NCI-H774 (cell line): ENCODE measurements around the gene RNF17.
A peak's percentile ranks its signal among the peaks of the same experiment; 100 is the strongest.
"Not testable (repeated sequence)": the region's sequence is repeated elsewhere in the genome, so short reads cannot be mapped to it uniquely, and the experiment has no call there.

Experiments used
- DNase-seq: peaks from one replicate; lab custom pipeline; 2025; lab: John Stamatoyannopoulos, UW

RNF17 gene, protein sequence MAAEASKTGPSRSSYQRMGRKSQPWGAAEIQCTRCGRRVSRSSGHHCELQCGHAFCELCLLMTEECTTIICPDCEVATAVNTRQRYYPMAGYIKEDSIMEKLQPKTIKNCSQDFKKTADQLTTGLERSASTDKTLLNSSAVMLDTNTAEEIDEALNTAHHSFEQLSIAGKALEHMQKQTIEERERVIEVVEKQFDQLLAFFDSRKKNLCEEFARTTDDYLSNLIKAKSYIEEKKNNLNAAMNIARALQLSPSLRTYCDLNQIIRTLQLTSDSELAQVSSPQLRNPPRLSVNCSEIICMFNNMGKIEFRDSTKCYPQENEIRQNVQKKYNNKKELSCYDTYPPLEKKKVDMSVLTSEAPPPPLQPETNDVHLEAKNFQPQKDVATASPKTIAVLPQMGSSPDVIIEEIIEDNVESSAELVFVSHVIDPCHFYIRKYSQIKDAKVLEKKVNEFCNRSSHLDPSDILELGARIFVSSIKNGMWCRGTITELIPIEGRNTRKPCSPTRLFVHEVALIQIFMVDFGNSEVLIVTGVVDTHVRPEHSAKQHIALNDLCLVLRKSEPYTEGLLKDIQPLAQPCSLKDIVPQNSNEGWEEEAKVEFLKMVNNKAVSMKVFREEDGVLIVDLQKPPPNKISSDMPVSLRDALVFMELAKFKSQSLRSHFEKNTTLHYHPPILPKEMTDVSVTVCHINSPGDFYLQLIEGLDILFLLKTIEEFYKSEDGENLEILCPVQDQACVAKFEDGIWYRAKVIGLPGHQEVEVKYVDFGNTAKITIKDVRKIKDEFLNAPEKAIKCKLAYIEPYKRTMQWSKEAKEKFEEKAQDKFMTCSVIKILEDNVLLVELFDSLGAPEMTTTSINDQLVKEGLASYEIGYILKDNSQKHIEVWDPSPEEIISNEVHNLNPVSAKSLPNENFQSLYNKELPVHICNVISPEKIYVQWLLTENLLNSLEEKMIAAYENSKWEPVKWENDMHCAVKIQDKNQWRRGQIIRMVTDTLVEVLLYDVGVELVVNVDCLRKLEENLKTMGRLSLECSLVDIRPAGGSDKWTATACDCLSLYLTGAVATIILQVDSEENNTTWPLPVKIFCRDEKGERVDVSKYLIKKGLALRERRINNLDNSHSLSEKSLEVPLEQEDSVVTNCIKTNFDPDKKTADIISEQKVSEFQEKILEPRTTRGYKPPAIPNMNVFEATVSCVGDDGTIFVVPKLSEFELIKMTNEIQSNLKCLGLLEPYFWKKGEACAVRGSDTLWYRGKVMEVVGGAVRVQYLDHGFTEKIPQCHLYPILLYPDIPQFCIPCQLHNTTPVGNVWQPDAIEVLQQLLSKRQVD (N-terminal part only)

DNA sequence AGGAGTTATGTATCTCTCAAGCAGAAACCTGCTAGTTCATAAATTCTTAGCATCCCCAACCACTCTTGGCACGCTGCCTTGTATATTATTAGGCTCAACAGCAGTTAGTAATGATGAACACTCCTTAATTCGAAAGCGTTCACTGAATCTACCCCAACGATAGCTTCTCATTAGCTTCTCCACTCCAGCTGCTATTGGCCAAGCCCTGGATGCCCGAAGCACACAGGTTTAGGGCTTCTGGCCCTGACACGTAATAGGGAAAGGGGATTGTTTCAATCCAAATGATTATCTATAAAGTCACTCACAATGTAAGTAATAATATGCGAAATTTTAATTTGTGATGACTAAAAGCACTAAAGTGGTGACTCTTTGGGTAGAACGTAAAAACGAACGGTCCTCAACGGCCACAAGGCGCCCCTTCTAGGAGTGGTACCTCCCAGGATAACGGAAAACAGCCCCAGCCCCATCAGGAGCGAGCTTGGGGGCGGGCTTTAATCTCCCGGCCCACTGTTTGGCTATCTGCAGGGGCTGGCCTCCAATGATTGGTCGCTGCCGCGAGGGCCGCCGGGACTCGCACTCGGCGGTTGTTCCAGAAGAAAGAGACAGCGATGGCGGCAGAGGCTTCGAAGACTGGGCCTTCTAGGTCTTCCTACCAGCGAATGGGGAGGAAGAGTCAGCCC lies at the start of gene RNF17:
Gene RNF17 (plus strand): TSS at position 574 of the 680 bp plus-strand sequence. CDS start 35 bp downstream, at position 609.
- no peak for DNase-seq

DNA sequence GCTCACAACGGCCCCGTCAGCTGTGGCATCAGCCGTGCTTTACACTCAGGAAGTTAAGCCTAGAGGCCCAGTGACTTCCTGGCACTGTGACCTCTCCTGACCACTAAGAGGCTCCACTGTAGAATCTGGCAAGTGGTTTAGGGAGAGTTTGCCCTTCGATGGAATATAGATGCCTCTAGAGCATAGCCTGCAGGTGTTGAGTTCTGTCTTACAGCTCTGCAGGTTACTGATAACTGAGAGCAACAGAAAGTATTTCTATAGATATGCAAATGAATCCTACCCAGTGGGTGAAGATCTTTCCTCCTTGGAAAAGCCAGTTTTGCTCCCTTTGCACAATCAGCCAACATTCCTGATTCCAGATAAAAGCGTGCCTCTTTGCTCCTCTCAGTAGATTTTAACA lies 48.0 kb upstream of the RNF17 start:
- no peak for DNase-seq

DNA sequence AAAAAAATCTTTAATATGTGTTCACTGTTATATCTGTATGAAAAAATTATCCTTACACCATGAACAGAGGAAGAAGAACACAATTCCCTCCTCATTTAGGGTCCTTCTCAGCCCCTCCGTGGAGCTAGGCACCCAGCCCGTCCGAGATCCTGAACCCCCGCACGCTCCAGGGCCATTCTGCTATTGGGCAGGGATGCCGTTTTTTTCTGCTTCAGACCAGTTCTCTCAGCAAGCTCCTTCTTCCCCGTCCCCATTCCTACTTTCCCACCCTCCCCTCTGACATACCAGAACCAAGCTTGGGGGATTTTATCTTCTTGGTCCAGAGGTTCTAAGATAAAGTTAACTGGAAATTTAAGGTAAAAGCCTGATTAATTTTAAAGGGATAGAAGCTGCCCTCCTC lies 47.5 kb upstream of the RNF17 start:
- DNase-seq: no peak

DNA sequence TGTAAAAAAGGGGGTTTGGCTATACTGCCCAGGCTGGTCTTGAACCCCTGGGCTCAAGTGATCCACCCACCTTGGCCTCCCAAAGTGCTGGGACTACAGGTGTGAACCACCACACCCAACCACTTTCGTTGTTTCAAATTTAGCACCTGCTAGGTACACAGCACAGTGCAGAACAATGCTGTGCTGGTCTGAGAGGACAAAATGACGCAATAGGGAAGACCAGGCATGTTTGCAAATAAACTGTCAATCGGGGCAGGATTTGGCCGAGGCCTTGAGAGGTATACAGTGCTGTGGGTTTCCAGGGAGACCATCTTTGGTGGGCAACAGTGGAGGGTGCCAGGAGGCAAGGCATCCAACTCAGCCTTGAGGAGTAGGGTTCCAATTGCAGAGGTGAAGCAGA lies 46.8 kb upstream of the RNF17 start:
- no peak for DNase-seq

DNA sequence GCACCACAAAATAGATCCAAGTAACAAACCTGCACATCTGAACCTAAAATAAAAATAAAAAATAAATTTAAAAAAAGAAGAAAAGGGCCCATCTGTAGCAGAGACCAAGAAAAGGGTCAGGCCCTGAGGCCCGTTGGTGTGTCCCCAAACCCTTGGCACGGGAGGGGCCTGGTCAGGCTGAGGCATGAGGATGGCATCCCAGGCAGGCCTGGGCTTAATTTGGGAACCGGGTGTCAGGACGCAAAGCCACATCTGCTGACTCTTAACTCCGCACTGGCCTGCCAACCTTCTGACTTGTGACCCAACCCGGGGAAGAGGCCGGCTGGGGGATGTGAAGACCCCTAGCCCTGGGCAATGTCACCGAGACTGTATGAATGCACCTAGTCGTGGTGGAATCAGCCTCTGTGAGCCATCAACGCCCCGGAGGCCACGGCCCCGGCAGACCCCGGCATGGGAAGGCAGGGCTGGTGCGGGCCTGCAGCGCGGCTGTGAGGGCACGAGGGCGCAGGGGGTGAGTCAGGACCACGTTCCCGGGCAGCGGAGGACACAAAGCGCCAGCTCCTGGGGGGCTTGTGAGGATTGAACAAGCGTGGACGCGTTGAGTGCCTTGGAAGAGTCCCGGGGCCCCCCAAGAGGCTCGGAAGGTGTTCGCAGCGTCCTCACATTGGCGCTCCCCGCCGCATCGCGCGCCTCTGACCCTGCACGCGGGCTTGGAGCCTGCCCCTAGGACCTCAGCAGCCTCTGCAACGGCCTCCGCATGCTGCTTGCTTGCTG lies 45.6 kb upstream of the RNF17 start:
- DNase-seq: no peak

DNA sequence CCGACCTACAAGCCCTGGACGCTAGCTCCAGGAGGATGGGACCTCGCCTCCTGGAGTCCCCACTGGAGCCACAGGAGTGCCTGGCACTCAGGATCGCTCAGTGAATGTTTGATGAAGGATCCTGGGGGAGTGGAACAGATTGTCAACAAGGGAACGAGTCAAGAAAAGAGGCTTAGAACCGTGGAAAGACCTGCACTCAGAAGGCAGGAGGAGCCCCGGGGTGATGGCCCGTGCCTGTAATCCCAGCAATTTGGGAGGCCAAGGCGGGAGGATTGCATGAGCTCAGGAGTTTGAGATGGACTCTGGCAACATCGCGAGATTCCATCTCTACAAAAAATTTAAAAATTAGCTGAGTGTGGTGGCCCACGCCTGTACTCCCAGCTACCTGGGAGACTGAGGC lies 44.8 kb upstream of the RNF17 start:
- DNase-seq: no peak

DNA sequence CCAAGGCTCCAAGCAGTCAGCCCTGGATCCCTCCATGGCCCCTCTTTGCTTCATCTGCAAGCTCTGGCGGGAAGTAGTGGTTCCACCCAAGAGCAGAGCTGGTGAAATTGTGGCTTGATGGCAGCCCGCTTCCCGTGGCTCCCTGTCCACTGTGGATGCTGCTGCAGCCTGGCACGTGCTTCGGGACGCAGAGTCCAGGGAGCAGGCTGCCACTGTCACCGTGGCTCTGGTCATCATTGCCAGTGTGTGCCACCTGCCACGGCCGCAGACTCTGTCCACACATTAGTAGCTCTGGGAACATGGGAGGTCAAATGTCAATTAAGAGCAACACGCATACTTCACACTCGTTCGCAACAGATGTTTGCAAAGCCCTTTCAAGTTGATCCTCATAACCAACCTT lies 40.8 kb upstream of the RNF17 start:
- DNase-seq: no peak

DNA sequence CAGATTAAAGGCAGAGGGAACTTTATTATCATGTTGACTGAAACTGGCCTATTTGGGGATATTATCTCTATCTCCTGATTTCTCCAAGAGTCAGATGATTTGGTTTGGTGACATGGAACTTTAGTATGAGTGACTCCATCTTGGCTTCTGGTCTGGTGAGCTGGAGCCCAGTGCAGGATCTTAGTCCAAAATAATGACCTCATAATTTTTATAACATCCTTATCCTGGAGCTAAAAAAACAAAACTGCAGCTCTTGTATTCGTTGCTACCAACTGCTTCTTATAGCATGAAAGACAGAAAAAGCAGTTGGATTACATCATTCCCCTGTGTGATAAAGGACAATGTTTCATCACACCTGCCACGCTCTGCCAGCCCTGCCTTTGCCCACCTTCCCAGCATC lies 39.3 kb upstream of the RNF17 start:
- no peak for DNase-seq

DNA sequence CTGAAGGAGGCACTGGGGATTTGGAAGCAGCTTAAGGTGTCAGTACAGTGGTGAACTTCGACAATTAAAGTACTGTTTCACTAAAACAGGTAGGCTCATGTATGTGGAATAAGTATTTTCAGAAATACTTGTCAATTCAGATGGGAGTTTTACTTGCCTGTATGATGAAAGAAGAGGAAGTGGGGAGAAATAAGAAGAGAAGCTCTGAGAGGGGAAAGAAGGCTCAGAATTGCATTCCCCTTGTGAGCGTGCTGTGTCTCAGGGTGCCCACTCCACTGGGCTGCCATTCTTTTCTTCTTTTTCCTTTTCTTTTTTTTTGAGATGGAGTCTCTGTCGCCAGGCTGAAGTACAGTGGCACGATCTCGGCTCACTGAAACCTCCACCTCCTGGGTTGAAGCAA lies 38.6 kb upstream of the RNF17 start:
- DNase-seq: no peak

DNA sequence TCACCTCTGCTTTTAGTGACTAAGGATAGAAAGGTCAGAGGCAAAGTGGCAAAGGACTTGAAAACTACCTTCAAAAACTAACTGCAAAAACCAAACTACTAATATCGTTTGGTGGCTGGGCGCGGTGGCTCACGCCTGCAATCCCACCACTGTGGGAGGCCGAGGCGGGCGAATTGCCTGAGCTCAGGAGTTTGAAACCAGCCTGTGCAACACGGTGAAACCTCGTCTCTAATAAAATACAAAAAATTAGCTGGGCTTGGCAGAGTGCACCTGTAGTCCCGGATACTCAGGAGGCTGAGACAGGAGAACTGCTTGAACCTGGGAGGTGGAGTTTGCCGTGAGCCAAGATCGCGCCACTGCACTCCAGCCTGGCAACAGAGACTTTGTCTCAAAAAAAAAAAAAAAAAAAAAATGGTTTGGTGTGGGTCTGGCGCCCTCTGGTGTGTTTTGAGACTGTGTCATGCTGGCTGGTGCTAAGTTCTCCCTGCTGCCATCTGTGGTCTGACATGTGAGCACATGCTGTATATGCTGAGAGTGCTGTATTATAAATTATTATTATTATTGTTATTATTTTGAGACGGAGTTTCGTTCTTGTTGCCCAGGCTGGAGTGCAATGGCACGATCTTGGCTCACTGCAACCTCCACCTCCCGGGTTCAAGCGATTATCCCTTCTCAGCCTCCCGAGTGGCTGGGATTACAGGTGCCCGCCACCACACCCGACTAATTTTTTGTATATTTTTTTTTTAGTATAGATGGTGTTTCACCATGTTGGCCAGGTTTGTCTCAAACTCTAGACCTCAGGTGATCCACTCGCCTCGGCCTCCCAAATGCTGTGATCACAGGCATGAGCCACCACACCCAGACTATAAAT lies 36.0 kb upstream of the RNF17 start:
- peak; percentile 10 for DNase-seq

DNA sequence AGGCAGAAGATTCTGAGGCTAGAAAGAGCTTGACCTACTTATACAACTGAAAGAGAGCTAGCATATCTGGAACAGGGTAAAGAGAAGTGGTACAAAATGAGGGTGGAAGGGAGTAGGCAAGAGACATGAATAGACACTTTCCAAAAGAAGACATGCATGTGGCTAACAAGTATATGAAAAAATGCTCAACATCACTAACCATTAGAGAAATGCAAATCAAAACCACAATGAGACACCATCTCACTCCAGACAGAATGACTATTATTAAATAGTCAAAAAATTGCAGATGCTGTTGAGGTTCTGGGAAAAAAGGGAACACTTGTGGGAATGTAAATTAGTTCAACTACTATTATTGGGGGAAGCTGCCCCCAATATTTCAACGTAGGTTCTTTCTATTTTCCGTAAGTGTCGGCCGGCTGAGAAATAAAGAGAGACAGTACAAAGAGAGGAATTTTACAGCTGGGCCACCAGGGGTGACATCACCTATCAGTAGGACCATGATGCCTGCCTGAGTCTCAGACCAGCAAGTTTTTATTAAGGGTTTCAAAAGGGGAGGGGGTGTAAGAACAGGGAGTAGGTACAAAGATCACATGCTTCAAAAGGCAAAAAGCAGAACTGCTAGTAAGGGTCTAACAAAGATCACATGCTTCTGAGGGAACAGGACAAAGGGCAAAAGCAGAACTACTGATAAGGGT lies 32.9 kb upstream of the RNF17 start:
- DNase-seq: not testable (repeated sequence)

DNA sequence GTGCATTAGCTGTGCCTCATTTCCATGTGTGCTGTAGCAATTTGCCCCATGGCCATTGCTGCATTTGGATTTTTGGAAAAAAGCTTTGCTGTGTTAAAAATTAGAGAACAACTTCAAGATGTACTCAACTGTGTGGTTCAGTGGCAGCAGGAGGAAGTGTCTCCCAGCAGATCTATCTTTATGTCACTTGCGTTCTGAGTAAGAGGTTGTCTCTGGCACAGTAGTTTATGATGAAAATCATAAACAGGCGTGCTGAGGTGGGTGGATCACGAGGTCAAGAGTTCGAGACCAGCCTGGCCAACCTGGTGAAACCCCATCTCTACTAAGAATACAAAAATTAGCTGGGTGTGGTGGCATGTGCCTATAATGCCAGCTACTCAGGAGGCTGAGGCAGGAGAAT lies 29.0 kb upstream of the RNF17 start:
- DNase-seq: no peak

DNA sequence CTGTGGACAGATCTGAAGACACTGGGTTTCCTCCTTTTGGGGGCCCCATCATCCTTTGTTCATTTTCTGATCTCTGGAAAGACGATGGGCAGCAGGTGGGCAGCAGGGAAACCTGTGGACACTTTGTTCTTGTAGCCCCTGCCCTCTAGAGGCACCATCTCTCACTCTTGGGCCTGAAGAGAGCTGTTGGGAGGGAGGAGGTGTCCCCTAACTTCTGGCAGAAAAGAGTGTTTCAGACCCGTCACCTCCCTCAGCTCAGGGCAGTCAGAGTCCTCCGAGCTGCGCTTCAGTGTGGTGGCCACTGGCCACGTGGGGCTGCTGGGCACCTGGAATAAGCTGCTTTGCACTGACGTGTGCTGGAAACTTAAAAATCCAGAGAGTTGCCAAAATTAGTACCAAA lies 26.9 kb upstream of the RNF17 start:
- no peak for DNase-seq

DNA sequence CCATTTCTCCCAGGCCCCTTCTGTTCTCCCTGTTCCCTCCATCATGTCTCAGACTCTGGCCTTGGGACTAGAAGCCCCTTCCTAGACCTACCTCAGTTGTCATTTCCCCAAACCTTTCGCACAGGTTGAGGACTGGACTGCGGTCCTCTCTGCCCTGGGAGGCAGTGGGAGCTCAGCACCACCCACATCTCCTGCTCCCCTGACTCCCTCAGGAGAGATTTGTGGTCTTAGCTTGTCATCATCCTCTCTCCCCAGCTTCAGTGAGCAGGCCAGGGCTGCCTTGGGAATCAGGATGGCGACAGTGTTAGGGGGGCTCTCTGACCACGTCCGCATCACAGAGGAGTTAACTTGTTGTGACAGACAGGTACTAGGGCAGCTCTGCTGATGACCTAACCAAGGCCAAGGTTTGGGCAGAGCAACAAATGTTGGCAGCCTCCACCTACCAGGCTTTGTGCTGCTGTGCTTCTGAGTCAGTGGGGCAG lies 25.6 kb upstream of the RNF17 start:
- no peak for DNase-seq

DNA sequence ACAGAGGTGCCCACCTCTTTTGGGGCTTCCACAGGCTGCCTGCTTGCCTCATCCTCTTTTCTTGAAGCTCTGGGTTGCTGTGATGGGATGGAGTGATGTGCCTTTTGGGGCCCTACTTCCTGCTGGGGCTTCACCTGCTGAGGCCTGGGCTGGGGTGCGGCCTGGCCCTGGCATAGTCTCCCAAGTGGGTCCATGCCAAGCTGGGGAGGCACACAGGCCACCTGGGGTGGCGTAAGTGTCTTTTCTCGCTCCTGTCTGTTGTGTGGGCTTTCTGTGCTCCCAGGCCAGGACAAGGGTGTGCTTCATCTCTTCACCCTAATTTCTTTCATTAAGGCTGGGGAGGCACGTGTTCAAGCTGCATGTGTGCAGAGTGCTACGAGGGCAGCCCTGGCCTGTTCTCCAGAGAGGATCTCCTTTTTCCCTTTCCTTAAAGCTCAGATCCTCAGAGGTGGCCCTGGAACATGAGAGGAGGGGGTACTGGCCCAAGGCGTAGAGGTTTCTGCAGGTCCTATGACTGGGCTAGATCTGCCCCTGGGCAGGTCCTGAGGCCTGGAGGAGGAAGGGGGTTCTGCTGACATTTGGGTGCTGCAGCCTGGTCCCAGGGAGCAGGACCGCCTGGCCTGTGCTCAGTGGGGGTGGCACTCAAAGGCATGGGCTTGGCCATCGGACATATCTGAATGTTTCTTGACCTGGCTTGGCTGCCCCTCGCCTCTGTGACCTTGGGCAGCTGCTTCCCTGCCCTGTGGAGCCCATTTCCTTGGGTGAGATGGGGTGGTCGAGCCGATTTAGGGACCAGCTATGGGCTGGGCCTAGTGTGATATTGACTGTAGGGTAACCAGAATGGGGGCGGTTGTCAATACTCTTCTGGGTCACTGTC lies 23.7 kb upstream of the RNF17 start:
- no peak for DNase-seq

DNA sequence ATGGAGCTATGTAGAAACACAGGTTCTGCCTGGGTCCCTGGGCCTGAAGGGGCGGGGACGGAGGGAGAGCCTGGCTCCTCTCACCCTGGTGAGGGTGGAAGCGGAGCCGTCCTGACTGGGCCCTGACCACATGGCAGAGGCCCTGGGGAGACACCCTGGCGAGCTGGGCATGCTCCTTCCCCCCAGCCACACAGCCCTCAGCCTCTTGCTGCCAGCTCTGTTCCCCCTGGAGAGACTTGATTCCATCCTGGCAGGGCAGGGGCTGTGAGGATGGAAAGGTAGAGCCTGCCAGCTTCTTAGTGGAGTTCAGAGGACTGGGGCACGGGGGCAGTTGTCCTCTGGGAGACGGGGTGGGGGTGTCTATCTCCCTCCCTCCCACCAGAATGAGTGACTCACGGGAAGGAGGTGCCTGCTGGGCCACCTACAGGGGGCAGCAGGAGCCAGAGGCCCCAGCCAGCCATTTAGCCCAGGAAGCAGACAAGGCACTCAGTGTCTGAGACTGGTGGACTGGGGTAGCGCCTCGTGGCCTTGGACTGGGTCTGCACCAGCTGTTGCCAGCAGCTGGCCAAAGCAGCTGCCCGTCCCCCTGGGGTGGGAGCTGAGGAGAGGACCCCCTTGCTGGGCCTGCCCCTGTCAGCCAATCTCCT lies 22.8 kb upstream of the RNF17 start:
- no peak for DNase-seq

DNA sequence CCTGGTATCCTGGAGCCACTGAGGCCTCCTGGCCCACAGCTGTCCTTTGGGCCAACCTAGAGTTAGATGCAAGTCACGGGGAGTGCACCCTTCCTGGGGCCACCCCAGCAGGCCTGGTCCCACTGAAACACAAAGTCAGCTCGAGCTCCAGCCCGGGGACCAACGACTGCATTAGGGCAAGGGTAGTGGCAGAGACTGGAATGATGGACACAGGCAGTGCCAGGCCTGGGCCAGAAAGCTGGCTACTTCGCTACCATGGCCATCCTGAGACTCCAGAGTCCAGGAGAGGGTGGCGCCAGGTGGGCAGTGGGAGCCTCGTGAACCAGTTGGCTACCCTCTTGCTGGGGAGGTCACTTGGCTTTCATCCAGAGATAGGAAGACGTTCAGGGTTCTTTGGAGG lies 22.2 kb upstream of the RNF17 start:
- DNase-seq: no peak

DNA sequence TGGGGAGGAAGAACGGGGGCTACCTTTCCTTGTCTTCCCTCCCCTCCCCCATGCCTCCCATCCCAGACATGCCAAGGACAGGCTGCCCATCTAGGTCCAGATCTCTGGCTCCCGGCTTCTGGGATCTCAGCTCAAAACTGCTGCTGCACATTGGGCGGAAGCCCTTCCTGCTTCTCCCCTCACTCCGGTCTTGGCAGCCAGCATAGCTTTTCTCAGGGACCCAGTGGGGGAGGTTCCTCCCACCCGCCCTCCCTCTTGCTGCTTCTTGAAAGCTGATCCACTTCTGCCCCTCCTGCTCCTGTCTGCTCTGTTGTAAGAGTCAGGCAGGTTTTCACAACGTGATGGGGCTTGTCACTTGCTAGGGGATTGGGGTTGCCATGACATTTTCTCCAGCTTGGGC lies 21.7 kb upstream of the RNF17 start:
- DNase-seq: no peak
